ENCODE measurements around the gene RNF151. TPM values are rescaled to one million over a fixed set of nuclear protein-coding genes. Genes with fewer than 3 reads are reported as not detected.

RNF151 gene
- total RNA-seq, 2 experiments from 2014 or later: not detected

GRCh38 chr16:1998852-1999801 lies 32.5 kb downstream of the RNF151 start:
- peaks cover 9% of the 10 kb centered on the region for H3K4me1 Mint-ChIP-seq
- ChIA-PET POLR2A (no interaction called here), CTCF (interaction anchor here (1.2 kb wide), 3 partner anchors 15 to 23 kb away, joined by 3 read pairs; partner anchors contain the start of genes GFER and NOXO1)
- DNase-seq: no peak
- H3K4me3 Mint-ChIP-seq: no peak overlapping the region
- H3K27me3 Mint-ChIP-seq: no peaks in the 10 kb centered on the region
- H3K27ac Mint-ChIP-seq: no peak overlapping the region
- H3K36me3 Mint-ChIP-seq (ENCODE audit: low read depth): peaks cover 19% of the 10 kb centered on the region
- H3K9me3 Mint-ChIP-seq: no peaks in the 10 kb centered on the region

- POLR2A ChIA-PET: no interaction called here
- H3K27ac Mint-ChIP-seq: no peak overlapping the region
- CTCF ChIA-PET: interaction anchor here (1.2 kb wide), 2 partner anchors 16 to 23 kb away, joined by 3 read pairs; partner anchors contain the start of gene GFER
- no peak for DNase-seq
- H3K36me3 Mint-ChIP-seq (ENCODE audit: low read depth): peaks cover 19% of the 10 kb centered on the region
- no peak overlapping the region for H3K4me3 Mint-ChIP-seq
- no peaks in the 10 kb centered on the region for H3K9me3 Mint-ChIP-seq
- H3K4me1 Mint-ChIP-seq: peaks cover 12% of the 10 kb centered on the region
- no peaks in the 10 kb centered on the region for H3K27me3 Mint-ChIP-seq
These were observed 33.3 kb downstream of the RNF151 start for GRCh38 chr16:1999866-2000514.

- H3K27ac Mint-ChIP-seq: no peak overlapping the region
- H3K9me3 Mint-ChIP-seq: no peaks in the 10 kb centered on the region
- ChIA-PET CTCF (no interaction called here), POLR2A (no interaction called here)
- H3K4me1 Mint-ChIP-seq: peaks cover 17% of the 10 kb centered on the region
- no peak for DNase-seq
- no peaks in the 10 kb centered on the region for H3K27me3 Mint-ChIP-seq
- H3K4me3 Mint-ChIP-seq: no peak overlapping the region
- H3K36me3 Mint-ChIP-seq (ENCODE audit: low read depth): peaks cover 22% of the 10 kb centered on the region
These were observed 34.4 kb downstream of the RNF151 start for GRCh38 chr16:2001035-2001434.

- Mint-ChIP-seq H3K9me3 (no peaks in the 10 kb centered on the region), H3K4me3 (no peak overlapping the region), H3K27me3 (no peaks in the 10 kb centered on the region), H3K27ac (no peak overlapping the region), H3K36me3 (ENCODE audit: low read depth) (peaks cover 25% of the 10 kb centered on the region), H3K4me1 (peaks cover 17% of the 10 kb centered on the region)
- CTCF ChIA-PET: no interaction called here
- no peak for DNase-seq
- POLR2A ChIA-PET: no interaction called here
These were observed 35.0 kb downstream of the RNF151 start for GRCh38 chr16:2001456-2002355.

GRCh38 chr16:2002406-2003230 lies 36.0 kb downstream of the RNF151 start:
- POLR2A ChIA-PET: no interaction called here
- no peak overlapping the region for H3K4me3 Mint-ChIP-seq
- CTCF ChIA-PET: interaction anchor here (0.6 to 3.7 kb wide), 11 partner anchors 8 to 152 kb away, joined by 3 to 36 read pairs (median 6); partner anchors contain the start of genes TBL3 and TRAF7

GRCh38 chr16:2003231-2003826 lies 36.7 kb downstream of the RNF151 start:
- ChIA-PET POLR2A (no interaction called here), CTCF (interaction anchor here (0.6 to 3.7 kb wide), 15 partner anchors 9 to 162 kb away, joined by 3 to 36 read pairs (median 5); partner anchors contain the start of genes NTHL1, TBL3, TRAF7 and TSC2)
- DNase-seq: no peak
- no peaks in the 10 kb centered on the region for H3K9me3 Mint-ChIP-seq
- H3K27ac Mint-ChIP-seq: no peak overlapping the region
- no peak overlapping the region for H3K4me3 Mint-ChIP-seq
- peaks cover 25% of the 10 kb centered on the region for H3K36me3 Mint-ChIP-seq (ENCODE audit: low read depth)
- peaks cover 32% of the 10 kb centered on the region for H3K4me1 Mint-ChIP-seq
- no peaks in the 10 kb centered on the region for H3K27me3 Mint-ChIP-seq

More at GRCh38 chr16:2002406-2003230, 36.0 kb downstream of the RNF151 start:
- Mint-ChIP-seq H3K9me3 (no peaks in the 10 kb centered on the region), H3K4me1 (peaks cover 25% of the 10 kb centered on the region), H3K27me3 (no peaks in the 10 kb centered on the region), H3K27ac (no peak overlapping the region), H3K36me3 (ENCODE audit: low read depth) (peaks cover 27% of the 10 kb centered on the region)
- DNase-seq: no peak

- ChIA-PET POLR2A (no interaction called here), CTCF (interaction anchor here (0.6 to 3.7 kb wide), 20 partner anchors 9 to 388 kb away, joined by 3 to 36 read pairs (median 4); partner anchors contain the start of genes NME3, NOXO1, NPW and NTHL1)
- peak; percentile 92 for DNase-seq
- Mint-ChIP-seq H3K27ac (no peak overlapping the region), H3K4me1 (peaks cover 37% of the 10 kb centered on the region), H3K9me3 (no peaks in the 10 kb centered on the region), H3K36me3 (ENCODE audit: low read depth) (peaks cover 23% of the 10 kb centered on the region), H3K27me3 (no peaks in the 10 kb centered on the region), H3K4me3 (no peak overlapping the region)
These were observed 37.4 kb downstream of the RNF151 start for GRCh38 chr16:2003827-2004641.

GRCh38 chr16:2004795-2005517 lies 38.3 kb downstream of the RNF151 start:
- H3K4me1 Mint-ChIP-seq: peaks cover 37% of the 10 kb centered on the region
- H3K4me3 Mint-ChIP-seq: no peak overlapping the region
- POLR2A ChIA-PET: no interaction called here
- CTCF ChIA-PET: interaction anchor here (0.7 to 3.7 kb wide), 9 partner anchors 11 to 150 kb away, joined by 3 to 36 read pairs (median 4); partner anchors contain the start of genes NOXO1, NPW and TRAF7
- no peaks in the 10 kb centered on the region for H3K9me3 Mint-ChIP-seq
- H3K27me3 Mint-ChIP-seq: no peaks in the 10 kb centered on the region
- H3K27ac Mint-ChIP-seq: no peak overlapping the region
- peaks cover 23% of the 10 kb centered on the region for H3K36me3 Mint-ChIP-seq (ENCODE audit: low read depth)
- no peak for DNase-seq

GRCh38 chr16:2005646-2006045 lies 39.0 kb downstream of the RNF151 start:
- no peaks in the 10 kb centered on the region for H3K27me3 Mint-ChIP-seq
- H3K4me3 Mint-ChIP-seq: no peak overlapping the region
- ChIA-PET POLR2A (no interaction called here), CTCF (interaction anchor here (3.7 kb wide), 1 partner anchor 11 kb away, joined by 36 read pairs; no protein-coding TSS in a partner anchor)
- no peak overlapping the region for H3K27ac Mint-ChIP-seq
- DNase-seq: no peak
- H3K4me1 Mint-ChIP-seq: peaks cover 43% of the 10 kb centered on the region
- H3K36me3 Mint-ChIP-seq (ENCODE audit: low read depth): peaks cover 28% of the 10 kb centered on the region
- H3K9me3 Mint-ChIP-seq: no peaks in the 10 kb centered on the region

- ChIA-PET POLR2A (no interaction called here), CTCF (interaction anchor here (3.7 kb wide), 1 partner anchor 12 kb away, joined by 36 read pairs; no protein-coding TSS in a partner anchor)
- Mint-ChIP-seq H3K4me1 (peaks cover 43% of the 10 kb centered on the region), H3K4me3 (no peak overlapping the region), H3K27me3 (no peaks in the 10 kb centered on the region), H3K36me3 (ENCODE audit: low read depth) (peaks cover 24% of the 10 kb centered on the region), H3K27ac (no peak overlapping the region), H3K9me3 (no peaks in the 10 kb centered on the region)
- DNase-seq: no peak
These were observed 39.7 kb downstream of the RNF151 start for GRCh38 chr16:2006317-2006716.

Data from activated CD4-positive, alpha-beta T cell treated with anti-CD3 and anti-CD28 coated beads, Interleukin-2, amount 10 ng/mL, durations not matched to agents 7 days and 5 days (primary cell).